Fibroblast of pulmonary artery (primary cell): ENCODE results near the gene MSI2.

ENCODE experiments used
- DNase-seq: peaks from one replicate; pipeline ENCODE4 v3.0.0-alpha.2; 2010; ENCODE audit warnings: low read depth
- H3K4me3 ChIP-seq: replicated peaks from 2 replicates; pipeline ENCODE4 v1.5.1; 2011; ENCODE audit warnings: low read depth, mild to moderate bottlenecking, control low read depth, low read length, moderate library complexity
- TF ChIP-seq, protein P1 (sequence below): IDR thresholded peaks from 2 replicates; pipeline ENCODE4 v1.5.1; 2011; ENCODE audit warnings: mild to moderate bottlenecking, control low read depth, low read length, inconsistent platforms; ENCODE audit errors: missing control alignments

MSI2 gene

DNA sequence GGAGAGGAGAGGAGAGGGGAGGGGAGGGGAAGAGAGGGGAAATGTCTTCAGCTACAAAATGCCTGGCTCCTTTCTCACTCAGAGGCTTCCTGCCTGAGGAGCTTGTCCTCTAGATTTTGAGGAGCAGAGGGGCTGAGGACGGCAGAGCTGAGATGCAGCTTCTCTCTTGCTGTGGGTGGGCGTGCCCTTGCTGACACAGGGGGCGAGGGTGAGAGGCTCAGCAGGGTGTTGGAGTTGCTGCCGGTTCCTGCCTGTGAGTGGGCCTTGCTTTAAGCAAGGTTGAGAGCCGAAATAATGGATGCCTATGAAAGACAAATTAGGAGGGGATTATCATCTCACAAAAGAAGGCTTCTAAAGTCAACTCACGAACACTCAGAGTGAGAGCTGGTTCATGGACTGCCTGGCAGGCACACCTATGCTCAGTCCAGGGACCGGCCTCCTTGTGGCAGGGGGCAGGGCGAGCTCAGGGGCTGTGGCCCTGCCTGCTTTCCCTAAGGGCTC lies 215.6 kb downstream of the MSI2 start:
- no peak for DNase-seq
- TF ChIP-seq, protein P1, sequence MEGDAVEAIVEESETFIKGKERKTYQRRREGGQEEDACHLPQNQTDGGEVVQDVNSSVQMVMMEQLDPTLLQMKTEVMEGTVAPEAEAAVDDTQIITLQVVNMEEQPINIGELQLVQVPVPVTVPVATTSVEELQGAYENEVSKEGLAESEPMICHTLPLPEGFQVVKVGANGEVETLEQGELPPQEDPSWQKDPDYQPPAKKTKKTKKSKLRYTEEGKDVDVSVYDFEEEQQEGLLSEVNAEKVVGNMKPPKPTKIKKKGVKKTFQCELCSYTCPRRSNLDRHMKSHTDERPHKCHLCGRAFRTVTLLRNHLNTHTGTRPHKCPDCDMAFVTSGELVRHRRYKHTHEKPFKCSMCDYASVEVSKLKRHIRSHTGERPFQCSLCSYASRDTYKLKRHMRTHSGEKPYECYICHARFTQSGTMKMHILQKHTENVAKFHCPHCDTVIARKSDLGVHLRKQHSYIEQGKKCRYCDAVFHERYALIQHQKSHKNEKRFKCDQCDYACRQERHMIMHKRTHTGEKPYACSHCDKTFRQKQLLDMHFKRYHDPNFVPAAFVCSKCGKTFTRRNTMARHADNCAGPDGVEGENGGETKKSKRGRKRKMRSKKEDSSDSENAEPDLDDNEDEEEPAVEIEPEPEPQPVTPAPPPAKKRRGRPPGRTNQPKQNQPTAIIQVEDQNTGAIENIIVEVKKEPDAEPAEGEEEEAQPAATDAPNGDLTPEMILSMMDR = no peak
- H3K4me3 ChIP-seq = no peak overlapping the region

DNA sequence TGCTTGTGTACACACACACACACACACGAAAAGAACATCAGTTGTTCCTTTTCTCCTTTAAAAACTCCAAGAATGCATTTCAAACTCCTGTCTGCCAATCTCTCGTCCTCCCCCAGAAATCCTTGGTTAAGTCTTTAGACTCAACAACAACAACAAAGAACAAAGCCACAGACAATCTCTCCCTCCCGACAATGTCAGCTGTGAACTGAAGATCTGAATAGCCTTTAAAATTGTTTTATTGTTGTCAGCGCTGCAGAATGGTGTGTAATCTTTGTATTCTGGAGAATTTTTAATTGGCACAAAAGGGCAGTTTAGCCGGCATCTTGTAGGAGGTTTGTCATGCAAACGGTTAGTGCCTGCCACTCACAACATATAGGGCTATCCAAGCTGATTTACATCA lies 219.5 kb downstream of the MSI2 start:
- H3K4me3 ChIP-seq = no peak overlapping the region
- peak; percentile 32 for DNase-seq
- TF ChIP-seq, protein P1 = no peak

DNA sequence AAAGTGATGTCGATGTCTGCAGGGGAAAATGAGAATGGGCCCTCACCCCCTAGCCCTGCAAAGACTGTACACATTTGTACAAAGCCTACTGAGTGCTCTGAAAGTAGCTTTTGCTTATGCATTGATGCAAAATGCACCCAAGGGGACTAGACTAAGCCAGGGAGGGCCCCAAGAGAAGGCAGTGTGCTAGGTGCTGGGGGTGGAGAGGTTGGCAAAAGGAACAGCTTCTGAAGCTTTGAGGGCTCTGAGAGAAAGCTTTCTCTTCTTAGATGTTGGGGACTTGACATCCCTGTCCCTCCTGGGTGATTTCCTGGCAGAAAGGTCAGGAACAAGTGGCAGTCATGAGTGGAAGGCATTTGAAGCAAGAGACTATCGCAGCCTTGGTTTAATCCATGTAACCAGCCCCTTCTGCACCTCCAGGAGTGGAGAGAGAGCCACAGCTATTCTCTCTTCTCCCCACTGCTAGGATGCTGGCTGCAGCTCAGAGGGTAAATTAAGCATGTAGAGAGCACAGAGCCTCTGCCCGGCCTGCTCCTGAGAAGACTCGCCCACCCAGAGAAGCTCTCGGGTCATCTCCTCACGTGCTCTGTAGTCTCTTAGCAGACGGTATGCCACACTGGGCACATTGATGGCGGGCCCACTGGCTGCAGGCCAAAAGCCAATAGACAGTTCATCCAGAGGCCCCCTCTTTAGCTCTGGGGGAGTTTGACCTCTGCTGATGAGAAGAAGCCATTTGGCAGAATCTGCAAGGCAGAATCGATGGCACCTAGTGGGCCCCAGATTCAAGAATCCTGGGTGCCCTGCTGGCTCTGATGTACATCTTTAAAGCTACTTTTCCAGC lies 221.4 kb downstream of the MSI2 start:
- TF ChIP-seq, protein P1 = no peak
- DNase-seq = no peak
- H3K4me3 ChIP-seq = no peak overlapping the region

DNA sequence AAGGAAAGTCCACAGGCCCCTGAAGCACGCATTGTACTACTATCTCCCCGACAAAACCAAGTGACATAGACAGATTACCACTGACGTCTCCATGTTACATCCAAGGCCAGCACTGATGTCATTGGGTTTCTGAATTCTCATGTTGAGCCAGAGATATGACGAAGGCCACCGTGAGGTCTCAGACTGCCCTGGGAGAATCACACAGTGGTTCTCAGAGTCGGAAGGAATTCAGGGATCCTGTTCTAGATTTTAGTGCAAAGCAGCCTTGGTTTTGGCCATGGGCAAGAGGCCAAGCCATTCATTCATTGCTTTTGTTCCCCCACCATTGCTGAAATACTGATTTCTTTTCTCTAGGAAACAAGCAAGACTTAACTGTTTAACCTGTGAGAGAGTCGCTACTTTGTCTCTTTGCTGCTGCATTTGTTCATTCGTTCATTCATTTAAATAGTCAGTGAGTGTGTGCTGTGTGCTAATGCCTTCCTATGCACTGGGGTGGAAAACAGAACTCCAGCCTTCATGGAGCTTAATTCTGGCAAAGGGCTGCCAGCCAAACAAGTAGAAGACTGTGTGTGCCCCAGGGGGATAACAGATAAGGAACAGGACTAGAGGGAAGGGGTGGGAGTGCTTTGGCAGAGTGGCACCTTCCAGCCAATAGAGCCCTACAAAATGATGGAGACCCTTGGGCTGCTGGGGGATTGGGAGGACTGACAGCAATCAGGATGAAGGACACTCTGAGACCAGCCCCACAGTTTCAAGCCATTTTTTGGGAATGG lies 222.3 kb downstream of the MSI2 start:
- TF ChIP-seq, protein P1 = no peak
- peak; percentile 96 for DNase-seq
- H3K4me3 ChIP-seq = no peak overlapping the region

DNA sequence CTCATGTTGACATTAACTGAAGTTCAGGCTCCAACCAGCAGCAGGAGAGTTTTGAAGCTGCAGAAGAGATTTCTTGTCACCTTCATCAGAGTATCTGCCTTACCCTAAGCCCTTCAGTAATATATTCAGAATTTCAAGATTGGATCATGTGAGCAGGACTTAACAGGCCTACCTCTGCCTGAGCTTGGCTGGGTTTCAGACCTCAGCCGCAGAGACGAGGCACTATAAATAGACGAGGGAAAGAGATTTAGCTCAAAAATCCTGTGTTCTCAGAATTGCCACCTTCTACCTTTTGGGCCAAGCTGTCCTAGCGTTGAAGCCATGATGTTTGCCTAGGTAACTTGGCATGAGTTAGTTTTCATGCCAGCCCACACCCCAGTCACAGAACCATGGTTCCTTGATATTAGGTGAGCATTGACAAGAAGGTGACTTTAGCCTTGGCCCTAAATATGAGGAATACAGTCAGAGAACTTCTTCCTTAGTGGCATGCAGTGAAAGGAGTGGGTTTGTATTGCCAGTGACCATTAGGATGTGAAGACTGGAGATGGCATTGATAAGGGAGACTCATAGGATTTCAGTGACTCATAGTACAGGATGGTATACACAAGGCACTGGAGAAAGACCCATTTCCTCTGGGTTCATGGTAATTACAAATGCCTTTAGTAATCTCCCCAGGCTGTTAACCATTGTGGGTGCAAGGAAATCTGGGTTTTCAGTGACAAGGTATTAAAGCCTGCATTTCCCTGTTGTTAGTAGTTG lies 224.3 kb downstream of the MSI2 start:
- H3K4me3 ChIP-seq = no peak overlapping the region
- DNase-seq = peak; percentile 52
- TF ChIP-seq, protein P1 = no peak

DNA sequence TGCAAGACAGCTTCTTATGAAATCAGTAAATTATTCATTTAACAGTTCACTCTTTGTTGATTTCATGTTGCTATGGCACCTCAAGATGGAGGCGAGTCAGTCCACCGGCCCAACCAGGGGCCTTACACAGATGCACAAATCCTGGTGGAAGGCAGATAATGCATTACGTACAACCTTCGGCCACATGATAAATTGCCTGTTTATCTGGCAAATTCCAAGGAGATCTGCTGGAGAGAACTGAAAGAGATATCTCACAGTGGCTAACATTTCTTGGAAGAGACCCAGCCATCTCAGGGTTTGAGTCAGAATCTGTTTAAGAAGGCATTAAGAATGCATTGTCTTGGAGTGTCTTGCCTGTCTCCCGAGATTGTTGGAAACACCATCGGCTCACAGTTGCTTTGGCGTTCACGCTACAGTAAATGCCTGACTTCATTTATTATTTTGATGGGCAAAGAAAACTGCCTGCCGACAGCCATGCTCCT lies 225.6 kb downstream of the MSI2 start:
- TF ChIP-seq, protein P1 = no peak
- DNase-seq = peak; percentile 99

More for the DNA sequence above, 225.6 kb downstream of the MSI2 start:
- H3K4me3 ChIP-seq = no peak overlapping the region
